GM15510 (cell line): Measurements from ENCODE around the gene NOTCH2NLA.
"Not testable (repeated sequence)": the region's sequence is repeated elsewhere in the genome, so short reads cannot be mapped to it uniquely, and the experiment has no call there.

Experiments used
- POLR2A ChIP-seq: IDR thresholded peaks from 3 replicates; pipeline ENCODE4 v1.6.1; 2011; ENCODE audit warnings: borderline replicate concordance; ENCODE audit not compliant: insufficient read length; ENCODE audit errors: extremely low read depth

NOTCH2NLA gene

DNA sequence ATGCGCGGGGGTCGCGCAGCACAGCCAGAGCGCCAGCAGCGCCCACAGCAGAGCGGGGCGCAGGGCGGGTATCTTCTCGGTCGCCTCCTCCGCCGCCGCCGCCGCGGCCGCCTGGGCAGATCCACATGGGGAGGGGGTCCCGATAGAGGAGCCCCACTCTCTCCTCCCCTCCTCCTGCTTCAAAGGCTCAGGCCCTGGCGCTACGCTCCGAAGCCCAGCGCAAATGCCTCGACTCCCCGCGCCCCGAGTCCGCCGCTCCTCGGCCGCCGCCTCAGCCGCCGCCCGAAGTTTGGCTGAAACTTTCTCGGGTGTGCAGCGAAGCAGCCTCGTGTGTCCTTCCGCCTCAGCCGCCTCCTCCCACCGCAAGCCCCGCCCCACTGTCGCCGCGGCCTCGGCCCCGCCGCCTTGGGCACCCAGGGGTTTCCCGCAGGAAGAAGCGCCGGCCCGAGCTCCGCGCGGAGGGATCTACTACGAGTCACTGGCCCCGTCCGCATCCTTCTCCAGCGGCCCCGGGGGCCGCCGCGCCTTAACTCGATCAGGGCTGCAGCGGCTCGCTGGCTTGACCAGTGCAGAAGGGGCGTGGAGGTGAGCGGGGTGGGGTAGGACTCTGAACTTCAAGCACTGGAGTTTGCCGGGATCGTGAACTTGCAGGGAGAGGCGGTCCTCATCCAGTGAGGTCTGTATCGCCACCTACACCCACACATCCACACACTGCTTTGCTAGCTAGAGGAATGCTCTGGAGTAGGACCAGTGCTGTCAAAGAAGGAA, at the start of gene NOTCH2NLA:
NOTCH2NLA (minus strand) TSS at position 312 of the 768 bp plus-strand sequence. CDS start 39,684 bp downstream, outside the sequence.
- not testable (repeated sequence) for TF ChIP-seq POLR2A

DNA sequence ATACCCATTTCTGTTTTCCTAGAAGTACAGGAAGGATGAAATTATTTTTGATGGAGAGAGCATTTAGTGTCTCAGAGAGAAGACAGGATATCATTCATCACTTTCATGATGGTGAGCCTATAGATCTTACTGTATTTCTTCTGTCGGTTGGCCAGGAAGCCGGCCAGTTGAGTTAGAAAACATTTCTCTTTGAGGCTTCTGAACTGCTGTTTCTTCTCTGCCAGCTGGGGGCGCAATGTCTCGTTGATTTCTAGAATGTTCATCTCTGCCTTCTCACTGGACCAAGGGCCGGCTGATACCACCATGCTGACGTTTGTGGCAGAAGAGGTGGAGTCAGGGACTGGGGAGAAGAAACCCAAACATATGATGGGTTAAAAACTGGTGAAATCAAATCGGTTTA, 84.4 kb downstream of the NOTCH2NLA start, which contains the start of gene NBPF10:
NBPF10 (minus strand) TSS at position 340 of the 400 bp plus-strand sequence; CDS start at position 305, 35 bp downstream.
- not testable (repeated sequence) for TF ChIP-seq POLR2A
